GM12891 (cell line): ENCODE measurements around the gene CHST8.
"Not testable (repeated sequence)": the region's sequence is repeated elsewhere in the genome, so short reads cannot be mapped to it uniquely, and the experiment has no call there.

Experiments
- DNase-seq: peaks from one replicate; pipeline ENCODE4 v3.0.0; 2011; ENCODE audit warnings: low spot score; ENCODE audit not compliant: insufficient read length
- FAIRE-seq: peaks from 2 replicates; lab custom pipeline; 2011; peaks lifted over from hg19 to GRCh38; lab: Jason Lieb, UNC
- PAX5 ChIP-seq: IDR thresholded peaks from 2 replicates; pipeline ENCODE4 v1.6.1; 2011; ENCODE audit warnings: low read length, moderate library complexity, mild to moderate bottlenecking; ENCODE audit not compliant: insufficient read depth, severe bottlenecking
- POLR2A ChIP-seq: IDR thresholded peaks from 2 replicates; pipeline ENCODE4 v1.6.1; 2011; ENCODE audit warnings: low read depth, low read length, control low read depth
- POLR2AphosphoS5 ChIP-seq: IDR thresholded peaks from 2 replicates; pipeline ENCODE4 v1.6.1; 2011; ENCODE audit warnings: low read depth, low read length, control low read depth
- POU2F2 ChIP-seq: IDR thresholded peaks from 2 replicates; pipeline ENCODE4 v1.6.1; 2011; ENCODE audit warnings: low read depth, mild to moderate bottlenecking, control low read depth, low read length, moderate library complexity
- SPI1 ChIP-seq: IDR thresholded peaks from 2 replicates; pipeline ENCODE4 v1.6.1; 2011; ENCODE audit warnings: low read depth, low read length, control low read depth
- TAF1 ChIP-seq: IDR thresholded peaks from 2 replicates; pipeline ENCODE4 v1.6.1; 2011; ENCODE audit warnings: low read depth, low read length, control low read depth

The CHST8 gene

DNA sequence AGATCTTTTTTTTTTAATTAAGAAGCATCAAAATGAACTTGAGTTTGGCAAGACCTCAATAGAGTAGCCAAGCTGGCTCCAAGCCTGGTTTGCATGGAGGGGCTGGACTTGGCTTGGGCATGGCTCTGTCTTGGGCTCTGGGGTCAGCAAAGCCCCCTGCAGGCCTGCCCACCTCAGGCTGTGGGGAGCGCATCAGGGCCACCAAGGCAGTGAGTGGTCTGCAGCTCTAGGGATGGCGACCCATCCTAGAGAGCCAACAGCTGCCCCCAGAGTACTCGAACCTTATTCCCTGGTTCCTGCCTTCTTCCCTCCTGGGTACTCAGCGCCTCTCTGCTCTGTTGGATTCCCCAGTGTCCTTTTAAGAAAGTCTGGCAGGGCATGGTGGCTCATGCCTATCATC is 5.4 kb upstream of the CHST8 start:
- DNase-seq = no peak
- FAIRE-seq = no peak
- TF ChIP-seq TAF1 (no peak), POU2F2 (no peak), SPI1 (no peak), POLR2AphosphoS5 (no peak), PAX5 (no peak)

- FAIRE-seq = no peak
- TF ChIP-seq POU2F2 = no peak
- no peak for TF ChIP-seq POLR2AphosphoS5
Observed at GRCh38 chr19:33616857-33617256, 4.9 kb upstream of the CHST8 start.

DNA sequence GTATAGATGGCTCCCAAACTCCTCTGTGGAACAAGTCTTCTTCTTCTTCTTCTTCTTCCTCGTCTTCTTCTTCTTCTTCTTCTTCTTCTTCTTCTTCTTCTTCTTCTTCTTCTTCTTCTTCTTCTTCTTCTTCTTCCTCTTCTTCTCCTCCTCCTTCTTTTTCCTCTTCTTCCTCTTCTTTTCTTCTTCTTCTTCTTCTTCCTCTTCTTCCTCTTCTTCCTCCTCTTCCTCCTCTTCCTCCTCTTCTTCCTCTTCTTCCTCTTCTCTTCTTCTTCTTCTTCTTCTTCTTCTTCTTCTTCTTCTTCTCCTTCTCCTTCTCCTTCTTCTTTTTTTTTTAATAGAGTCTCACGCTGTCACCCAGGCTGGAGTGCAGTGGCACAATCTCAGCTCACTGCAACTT is 3.4 kb upstream of the CHST8 start:
- DNase-seq, FAIRE-seq: not testable (repeated sequence)

More at GRCh38 chr19:33616857-33617256, 4.9 kb upstream of the CHST8 start:
- no peak for DNase-seq

DNA sequence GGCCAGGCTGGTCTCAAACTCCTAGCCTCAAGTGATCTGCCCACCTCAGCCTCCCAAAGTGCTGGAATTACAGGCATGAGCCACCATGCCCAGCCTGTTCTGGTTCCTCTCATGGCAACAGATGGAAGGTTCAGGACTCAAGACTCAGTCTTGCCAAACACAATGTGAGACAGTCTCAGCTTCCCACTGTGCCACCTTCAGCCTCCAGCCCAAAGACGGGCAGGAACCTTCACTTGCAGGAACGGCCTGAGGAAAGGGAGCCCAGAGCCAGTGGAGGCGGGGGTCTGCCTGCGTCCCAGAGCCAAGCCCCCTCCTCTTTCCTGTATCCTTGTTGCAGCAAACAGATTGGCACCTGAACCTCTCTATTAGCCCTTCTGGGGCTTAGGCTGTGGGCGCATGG is 2.9 kb upstream of the CHST8 start:
- FAIRE-seq (no peak), DNase-seq (no peak)
- no peak for TF ChIP-seq POU2F2
- no peak for TF ChIP-seq PAX5
- TF ChIP-seq TAF1 = no peak

DNA sequence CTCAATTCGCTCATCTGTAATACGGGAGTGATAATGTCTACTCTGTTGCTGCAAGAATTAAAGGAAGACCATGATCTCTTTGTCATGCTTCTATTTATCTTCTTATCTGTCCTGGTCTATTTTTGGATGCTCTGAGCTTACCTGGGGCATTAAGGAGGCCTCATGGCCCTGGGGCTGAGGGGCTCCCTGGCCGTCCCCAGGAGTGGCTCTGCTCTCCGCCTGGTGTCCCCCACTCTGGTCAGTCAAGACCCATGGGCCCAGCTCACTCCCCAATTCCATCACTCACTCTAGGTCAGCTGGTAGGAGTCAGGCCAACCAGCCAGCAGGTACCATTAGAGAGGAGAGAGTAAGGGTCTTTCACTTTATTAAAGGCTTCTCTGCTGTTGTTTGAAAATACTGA is 1.1 kb upstream of the CHST8 start:
- FAIRE-seq (no peak), DNase-seq (no peak)
- TF ChIP-seq POLR2A (no peak), PAX5 (no peak), POLR2AphosphoS5 (no peak), POU2F2 (no peak), SPI1 (no peak), TAF1 (no peak)

- DNase-seq (no peak), FAIRE-seq (no peak)
- TF ChIP-seq POLR2AphosphoS5 (no peak), PAX5 (no peak), SPI1 (no peak), POU2F2 (no peak), POLR2A (no peak), TAF1 (no peak)
Observed at GRCh38 chr19:33621065-33621785, 528 bp upstream of the CHST8 start.

- TF ChIP-seq TAF1 = no peak
- TF ChIP-seq POLR2A = no peak
- TF ChIP-seq PAX5 = no peak
- TF ChIP-seq POLR2AphosphoS5 = no peak
- no peak for TF ChIP-seq SPI1
- TF ChIP-seq POU2F2 = no peak
- FAIRE-seq = no peak
- DNase-seq = no peak
Observed at GRCh38 chr19:33622505-33622808, 704 bp downstream of the CHST8 start.

DNA sequence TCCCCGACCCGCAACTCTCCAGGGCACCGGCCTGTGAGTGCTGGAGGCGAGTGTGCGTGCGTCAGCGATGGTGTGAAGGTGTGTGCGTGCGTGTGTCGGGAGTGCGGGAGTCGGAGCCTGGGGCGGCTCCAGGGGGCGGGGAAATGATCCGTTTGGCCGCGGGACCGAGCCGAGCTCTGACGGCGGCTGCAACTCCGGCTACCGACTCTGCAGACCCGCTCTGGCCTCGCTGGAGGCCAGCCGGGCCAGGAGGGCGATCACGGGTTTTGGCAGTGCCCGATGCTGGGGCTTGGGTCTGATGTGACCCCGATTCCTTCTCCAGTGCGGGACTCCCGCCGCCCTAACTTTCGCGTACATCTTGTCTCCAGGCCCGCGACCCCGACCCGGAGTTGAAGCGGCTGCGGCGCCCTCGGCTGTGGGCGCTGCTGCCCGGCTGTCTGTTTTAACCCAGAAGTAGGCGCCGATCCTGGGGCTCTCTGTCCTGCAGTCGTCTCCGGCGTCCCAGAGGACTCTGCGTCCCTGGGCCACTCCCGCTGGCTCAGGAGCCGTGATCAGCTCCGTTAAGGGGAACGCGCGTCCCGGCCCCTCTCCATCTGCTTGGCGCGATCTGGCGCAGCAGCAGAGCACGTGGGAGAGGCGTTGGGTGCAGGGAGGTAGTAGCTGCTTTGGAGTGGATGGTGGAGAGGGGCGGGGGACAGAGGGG is 1.2 kb downstream of the CHST8 start:
- DNase-seq = no peak
- FAIRE-seq = no peak

GRCh38 chr19:33624586-33624985 is 2.8 kb downstream of the CHST8 start:
- no peak for FAIRE-seq
- TF ChIP-seq POLR2AphosphoS5 (no peak), POLR2A (no peak), TAF1 (no peak), POU2F2 (no peak), SPI1 (no peak), PAX5 (no peak)

More for the DNA sequence above, 1.2 kb downstream of the CHST8 start:
- no peak for TF ChIP-seq POLR2A
- no peak for TF ChIP-seq POLR2AphosphoS5
- TF ChIP-seq PAX5 = no peak
- no peak for TF ChIP-seq POU2F2
- no peak for TF ChIP-seq SPI1

DNA sequence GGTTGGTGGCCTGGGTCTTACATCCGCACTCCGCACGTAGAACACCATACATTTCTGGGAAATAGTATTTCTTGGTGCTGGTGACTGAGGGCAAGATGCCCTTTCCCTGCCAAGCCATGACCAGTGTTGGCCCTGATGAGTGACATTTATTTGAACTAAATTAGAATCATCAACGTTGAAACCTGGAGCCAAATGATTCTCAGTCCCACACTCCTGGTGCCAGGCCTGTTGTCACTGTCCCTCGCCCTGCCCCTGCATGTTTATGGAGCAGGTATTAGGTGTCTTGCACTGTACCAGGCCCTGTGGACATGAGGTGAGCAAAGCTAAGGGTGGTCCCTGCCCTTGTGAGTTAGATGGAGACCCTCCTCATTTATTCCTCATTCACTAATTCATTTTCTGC is 5.8 kb downstream of the CHST8 start:
- DNase-seq (no peak), FAIRE-seq (no peak)
- TF ChIP-seq POLR2AphosphoS5 (no peak), TAF1 (no peak), PAX5 (no peak), POLR2A (no peak), POU2F2 (no peak)

More at GRCh38 chr19:33624586-33624985, 2.8 kb downstream of the CHST8 start:
- DNase-seq = no peak

DNA sequence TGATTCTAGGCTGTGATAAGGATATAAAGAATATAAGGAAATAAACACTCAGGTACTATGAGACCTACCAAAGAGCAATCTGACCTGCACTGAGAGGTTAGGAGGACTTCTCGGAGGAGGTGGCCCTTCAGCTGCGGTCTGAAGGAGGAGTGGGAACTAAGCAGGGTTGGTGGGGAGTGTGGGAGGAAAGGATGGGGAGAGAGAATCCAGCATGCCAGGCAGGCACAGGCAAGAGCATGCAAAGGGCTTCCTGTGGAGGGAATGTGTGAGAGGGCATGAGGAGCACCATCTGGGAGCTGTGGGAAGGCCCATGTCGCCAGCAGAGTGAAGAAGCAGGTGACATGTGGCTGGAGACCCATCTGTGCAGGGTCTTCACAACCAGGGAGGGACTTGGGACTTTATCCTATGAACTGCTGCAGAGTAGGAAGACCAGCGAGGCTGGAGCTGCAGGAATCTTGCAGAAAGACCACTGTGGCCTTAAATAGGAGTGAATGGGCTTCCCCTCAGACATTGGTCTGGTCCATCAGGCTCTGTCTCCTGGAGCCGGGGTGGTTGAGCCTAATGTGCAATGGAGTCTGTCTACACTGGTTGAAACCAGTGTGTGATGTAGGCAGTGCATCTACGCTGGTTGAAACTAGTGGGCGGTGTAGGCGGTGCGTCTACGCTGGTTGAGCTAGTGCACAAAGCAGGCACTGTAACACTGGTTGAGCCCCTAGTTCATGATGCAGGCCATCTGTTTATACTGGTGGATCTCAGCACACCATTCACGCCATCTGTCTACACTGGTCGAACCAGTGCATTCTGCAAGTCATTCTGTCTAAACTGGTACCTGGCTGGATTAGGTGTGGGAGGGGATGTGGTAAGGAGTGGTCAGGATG is 6.4 kb downstream of the CHST8 start:
- DNase-seq = no peak
- no peak for FAIRE-seq

More for the DNA sequence above, 6.4 kb downstream of the CHST8 start:
- no peak for TF ChIP-seq POLR2A
- TF ChIP-seq TAF1 = no peak
- no peak for TF ChIP-seq POLR2AphosphoS5
- TF ChIP-seq POU2F2 = no peak
- no peak for TF ChIP-seq SPI1
- no peak for TF ChIP-seq PAX5
